Stimulated activated CD8-positive, alpha-beta memory T cell treated with anti-CD3 and anti-CD28 coated beads, Interleukin-15, amount 100 ng/mL, for 48 hours (primary cell): ENCODE measurements around the gene LGALS9B.
"Not testable (repeated sequence)": the region's sequence is repeated elsewhere in the genome, so short reads cannot be mapped to it uniquely, and the experiment has no call there.

ENCODE experiments used
- DNase-seq, 2 donors: peaks; one replicate each; pipeline ENCODE4 v3.0.0-alpha.2; 2020; ENCODE audit warnings: low read depth in 2 of 2

Gene LGALS9B

DNA sequence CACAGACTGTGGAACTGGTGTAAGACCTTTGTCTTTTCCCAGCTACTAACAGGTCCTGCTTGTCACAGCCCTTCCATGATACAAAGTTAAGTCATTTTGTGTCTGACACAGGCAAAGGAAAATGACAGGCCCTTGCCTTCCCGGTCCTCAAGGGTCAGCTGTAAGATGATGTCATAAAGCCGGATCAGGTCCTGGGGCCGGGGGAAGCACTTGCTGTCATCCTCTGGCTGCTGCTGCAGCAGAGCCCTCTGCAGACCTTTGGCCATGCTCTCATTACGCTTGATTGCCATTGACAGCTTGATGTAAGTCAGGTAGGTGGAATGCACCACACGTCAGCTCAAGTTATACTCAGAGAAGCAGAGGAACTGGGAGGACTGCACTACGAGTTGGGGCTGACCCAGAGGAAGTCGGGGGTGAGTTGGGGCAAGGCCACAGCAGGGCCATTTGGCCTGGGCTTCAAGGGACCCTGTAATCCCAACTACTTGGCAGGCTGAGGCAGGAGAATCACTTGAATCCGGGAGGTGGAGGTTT lies 50.9 kb downstream of the LGALS9B start:
- not testable (repeated sequence) for DNase-seq

DNA sequence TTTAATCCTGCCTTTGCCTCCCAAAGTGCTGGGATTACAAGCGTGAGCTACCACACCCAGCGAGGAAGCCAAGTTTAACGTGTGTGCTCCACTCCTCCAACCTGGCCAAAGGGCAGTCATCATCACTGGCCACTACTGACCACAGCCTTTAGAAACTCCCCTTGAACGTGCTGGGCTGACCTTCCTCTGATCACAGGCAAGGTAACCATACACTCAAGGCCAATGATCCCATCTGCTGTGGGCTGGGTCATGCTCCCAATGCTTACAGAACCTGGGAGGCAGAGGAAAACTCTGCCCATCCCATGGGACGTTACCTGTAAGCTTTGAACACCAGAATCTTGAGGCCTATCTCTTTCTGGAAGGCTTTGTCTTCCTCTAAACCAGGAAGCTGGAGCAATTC lies 51.9 kb downstream of the LGALS9B start:
- DNase-seq = not testable (repeated sequence)

DNA sequence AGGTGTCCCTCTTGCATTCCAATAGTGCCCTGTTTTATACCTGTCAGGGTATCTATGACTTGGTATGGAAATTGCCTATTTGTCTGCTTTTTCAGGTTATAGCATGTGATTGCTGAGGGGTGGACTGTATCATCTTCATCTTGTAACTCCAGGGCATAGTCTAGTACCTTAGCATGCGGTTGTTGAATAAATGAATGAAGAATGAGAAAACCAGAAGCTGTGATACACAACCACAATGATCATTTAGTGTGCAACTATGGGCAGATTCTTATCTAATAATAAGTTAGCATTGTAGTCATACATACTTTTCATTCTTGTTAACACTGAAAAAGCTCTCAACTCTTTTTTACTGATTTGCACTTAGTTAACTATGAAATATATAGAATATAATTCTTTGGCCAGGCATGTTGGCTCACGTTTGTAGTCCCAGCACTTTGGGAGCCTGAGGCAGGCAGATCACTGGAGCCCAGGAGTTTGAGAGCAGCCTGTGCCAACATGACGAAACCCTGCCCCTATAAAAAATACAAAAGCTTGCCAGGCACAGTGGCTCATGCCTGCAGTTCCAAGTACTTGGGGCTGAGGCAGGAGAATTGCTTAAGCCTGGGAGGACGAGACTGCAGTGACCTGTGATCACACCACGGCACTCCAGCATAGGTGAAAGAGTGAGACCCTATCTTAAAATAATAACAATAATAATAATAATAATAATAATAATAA lies 65.9 kb downstream of the LGALS9B start:
- DNase-seq = not testable (repeated sequence)

GRCh38 chr17:20400559-20401305 lies 66.6 kb downstream of the LGALS9B start:
- DNase-seq = not testable (repeated sequence)
